GM21423 (cell line): ENCODE data around the gene PLEKHA7.
"Not testable (repeated sequence)": the region's sequence is repeated elsewhere in the genome, so short reads cannot be mapped to it uniquely, and the experiment has no call there.

Experiments used
- ATAC-seq: cut with Tn5 transposase; IDR thresholded peaks from one replicate; pipeline ENCODE4 v1.9.1; 2021; ENCODE audit warnings: mild to moderate bottlenecking, moderate library complexity; ENCODE audit not compliant: unreplicated experiment

The PLEKHA7 gene

DNA sequence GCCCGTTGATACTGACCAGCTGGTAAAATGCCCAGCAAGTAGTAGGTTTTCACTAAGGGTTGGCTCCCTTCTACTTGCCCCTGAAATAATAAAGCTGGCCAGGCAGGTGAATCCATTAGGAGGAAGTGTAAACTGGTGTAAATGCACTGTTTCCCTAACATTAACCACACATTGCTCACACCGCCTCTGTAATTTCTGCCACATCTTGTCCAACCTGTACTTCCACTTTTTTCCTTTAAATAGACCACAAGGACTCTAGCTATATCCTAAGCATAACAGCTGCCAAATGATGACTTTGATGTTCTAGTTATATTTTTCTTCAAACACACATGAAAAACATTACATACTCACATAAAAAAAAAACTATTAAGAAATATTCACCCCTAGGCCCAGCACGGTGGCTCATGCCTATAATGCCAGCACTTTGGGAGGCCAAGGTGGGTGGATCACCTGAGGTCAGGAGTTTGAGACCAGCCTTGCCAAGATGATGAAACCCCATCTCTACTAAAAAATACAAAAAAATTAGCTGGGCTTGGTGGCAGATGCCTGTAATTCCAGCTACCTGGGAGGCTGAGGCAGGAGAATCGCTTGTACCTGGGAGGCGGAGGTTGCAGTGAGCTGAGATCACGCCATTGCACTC is 95.6 kb downstream of the PLEKHA7 start:
- ATAC-seq, result not testable (repeated sequence)

DNA sequence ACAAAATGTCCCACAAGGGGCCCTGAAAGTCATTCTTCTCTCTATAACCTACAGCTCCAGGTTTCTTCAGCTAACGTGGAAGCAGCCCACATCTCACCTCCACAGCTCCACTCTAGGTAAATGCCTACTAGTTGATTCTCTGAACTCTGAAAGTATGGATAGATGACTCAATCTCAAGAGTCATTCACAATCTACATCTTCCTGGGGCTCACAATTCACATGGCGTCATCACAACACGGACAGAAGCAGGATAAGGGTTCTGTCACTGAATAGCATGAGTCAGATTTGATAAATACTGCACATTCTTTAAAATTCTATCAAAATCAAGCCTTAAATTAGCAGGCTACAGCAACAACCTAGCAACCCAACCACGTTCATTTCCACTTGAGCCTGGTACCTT is 96.3 kb downstream of the PLEKHA7 start:
- no peak for ATAC-seq

DNA sequence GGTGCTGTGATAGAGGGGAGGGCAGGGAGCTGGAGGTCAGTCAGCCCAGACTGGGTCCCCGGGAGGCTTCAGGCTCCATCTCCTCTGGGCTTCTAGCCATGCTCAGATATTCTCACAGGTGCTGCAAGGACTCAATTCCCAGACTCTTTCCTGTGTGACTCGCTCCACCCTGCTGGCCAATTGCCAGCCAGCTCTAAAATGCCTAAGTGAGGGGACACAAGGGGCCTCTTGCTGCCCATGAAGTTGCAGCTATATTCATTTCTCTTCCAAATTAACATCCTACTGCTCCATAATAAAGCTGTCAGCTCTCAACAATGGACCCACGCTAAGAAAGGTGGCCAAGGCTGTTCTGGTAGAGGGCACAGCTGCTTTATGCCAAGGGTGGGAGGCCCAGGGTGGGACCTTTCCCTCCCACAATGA is 101.5 kb downstream of the PLEKHA7 start:
- ATAC-seq, result no peak

DNA sequence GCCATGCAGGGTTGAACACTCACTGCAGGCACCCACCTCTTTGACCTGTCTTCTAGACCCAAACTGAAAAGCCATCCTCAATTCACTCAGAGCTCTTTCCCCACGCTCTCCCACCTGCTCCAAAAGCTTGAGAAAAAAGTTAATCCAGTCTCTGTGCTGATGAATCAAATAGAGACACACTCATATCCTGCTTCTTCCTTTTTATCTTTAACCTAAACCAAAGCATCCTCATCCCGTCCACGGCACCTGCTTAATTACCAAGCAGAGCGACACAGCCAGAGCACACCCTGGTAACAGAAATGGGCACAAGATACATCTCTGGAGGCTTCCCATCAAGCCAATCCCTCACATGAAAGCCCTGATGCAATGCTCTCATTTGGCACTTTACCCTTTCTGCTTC is 102.6 kb downstream of the PLEKHA7 start:
- no peak for ATAC-seq

DNA sequence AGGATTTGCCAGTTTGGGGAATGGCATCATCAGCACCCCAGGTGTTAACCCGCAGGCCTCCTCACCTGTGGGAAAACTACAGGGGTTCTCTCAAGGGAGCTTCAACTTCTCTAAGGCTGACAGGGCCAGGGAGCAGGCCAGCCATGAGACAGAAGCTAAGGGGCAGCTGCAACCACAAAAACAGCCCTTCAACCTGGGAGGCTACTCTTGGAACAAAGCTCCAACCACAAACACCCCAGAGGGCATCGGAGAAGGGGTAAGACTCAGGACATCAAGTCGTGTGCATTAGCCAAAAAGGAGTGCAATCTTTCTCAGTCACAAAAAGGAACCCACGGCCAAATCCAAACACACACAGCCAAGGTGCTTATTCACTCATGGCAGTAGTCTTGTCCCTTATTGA is 103.0 kb downstream of the PLEKHA7 start:
- ATAC-seq, result no peak

DNA sequence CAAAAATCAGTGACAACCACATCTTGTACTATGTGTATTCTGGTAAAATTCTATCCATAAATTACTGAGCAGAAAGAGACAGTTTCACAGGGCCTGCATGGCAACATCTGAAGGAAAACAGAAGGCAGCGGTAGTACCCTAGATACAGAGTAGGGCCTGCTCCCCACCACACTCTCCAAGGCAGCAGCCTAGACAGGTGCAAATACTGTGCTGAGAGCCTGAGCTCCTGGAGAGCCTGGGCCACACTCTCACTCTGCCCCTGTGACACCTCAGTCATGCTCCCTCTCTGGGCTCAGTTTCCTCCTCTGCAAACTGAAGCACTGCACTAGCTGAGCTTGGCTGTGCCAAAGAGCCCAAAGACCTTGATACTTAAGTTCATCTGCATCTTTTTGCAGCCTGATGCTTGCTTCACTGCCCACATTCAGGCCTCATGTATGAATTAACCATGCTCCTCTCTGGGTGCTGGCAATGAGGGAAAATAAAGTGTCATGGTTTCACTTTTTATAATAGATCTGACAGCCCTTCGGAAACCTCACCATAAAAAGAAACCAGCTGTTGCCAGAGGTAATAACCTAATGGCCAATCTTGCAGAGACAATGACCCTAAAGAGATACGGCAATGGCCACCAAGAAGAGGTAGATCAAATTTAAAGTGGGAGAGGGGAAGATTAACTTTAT is 104.7 kb downstream of the PLEKHA7 start:
- peak; percentile 84 for ATAC-seq

DNA sequence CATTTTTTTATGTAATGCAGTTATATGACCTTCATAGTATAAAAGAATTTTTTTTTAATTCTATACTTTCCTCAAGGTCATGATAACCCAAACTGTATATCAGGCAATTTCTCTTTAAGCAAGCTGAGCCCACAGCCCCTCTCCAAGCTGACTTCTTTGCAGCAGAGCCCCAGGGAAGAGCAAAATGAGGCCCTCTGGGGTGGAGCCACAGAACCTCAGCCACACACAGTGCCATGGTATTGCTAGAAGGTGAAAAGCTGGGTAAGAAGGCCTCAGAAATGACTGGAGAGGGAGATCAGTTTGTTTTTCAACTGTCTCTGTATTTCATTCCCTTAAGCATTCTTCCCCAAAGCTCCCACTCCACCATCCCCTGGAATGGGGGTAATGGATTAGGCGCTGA is 108.8 kb downstream of the PLEKHA7 start:
- no peak for ATAC-seq

DNA sequence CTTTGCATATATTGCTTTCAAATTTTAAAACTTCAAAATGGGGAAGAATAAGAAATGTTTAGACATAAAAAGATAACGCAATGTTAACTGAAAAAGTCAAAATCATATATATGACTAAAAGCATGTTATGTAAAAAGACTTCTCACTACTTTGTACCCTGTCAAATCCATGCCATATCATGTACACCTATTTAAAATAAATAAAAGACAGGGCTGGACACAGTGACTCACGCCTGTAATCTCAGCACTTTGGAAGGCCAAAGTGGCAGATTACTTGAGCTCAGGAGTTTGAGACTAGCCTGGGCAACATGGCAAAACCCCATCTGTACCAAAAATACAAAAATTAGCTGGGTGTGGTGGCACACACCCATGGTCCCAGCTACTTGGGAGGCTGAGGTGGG is 109.5 kb downstream of the PLEKHA7 start:
- ATAC-seq, result not testable (repeated sequence)

DNA sequence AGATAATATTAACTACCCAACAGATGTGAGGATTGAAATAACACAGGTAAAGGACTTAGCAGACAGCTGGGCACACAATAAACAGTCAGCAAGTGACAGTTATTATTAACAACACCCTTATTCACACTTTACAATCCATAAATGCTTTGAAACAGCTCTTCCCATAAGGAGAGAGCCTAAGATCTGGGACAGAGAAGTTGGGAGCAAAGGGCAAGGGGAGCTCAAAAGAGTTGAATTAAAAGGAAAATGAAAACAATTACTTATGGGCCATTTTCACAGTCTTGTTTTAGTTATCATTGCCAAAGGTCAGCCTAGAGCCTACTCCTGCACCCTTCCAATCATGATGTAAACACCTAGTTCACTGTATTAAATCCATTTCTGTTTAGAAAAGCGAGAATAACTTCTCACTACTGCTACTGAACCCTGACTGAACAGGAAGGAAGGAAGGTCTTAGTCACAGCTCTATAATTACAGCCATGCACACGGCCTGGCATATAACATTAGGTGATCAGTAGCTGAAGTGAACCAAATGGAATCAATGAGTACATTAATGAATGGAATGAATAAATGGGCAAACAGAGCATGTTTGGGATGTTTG is 111.3 kb downstream of the PLEKHA7 start:
- ATAC-seq, result peak; percentile 64

DNA sequence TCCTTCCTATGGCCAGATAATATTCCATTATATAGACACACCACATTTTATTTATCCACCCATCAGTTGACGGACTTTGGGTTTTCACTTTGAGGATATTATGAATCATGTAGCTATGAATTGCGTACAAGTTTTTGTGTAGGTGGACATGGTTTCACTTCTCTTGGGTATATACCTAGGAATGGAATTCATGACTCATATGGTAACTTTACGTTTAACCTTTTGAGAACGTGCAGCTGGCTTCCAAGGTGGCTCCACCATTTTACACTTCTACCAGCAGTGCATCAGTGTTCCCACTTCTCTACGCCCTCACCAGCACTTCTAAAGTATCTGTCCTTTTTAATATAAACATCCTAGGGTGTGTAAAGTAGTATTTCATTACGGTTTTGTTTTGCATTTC is 112.0 kb downstream of the PLEKHA7 start:
- peak; percentile 84 for ATAC-seq

DNA sequence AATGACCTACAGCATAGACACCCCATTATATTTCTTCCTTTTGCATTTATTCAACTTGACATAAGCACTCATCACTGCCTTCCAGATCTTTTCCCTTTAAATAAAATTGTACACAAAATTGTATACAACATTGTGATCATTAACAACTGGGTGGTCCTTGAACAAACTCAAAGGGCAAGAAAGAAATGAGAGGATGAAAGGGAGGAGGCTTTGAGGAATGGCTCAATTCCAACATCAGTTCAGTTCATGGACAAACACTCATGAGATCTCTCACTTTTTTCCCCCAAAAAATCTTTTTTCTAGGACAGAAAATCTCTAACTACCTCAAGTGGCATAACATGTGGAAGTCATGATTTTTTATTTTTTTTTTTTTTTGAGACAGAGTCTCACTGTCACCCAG is 113.7 kb downstream of the PLEKHA7 start:
- no peak for ATAC-seq

DNA sequence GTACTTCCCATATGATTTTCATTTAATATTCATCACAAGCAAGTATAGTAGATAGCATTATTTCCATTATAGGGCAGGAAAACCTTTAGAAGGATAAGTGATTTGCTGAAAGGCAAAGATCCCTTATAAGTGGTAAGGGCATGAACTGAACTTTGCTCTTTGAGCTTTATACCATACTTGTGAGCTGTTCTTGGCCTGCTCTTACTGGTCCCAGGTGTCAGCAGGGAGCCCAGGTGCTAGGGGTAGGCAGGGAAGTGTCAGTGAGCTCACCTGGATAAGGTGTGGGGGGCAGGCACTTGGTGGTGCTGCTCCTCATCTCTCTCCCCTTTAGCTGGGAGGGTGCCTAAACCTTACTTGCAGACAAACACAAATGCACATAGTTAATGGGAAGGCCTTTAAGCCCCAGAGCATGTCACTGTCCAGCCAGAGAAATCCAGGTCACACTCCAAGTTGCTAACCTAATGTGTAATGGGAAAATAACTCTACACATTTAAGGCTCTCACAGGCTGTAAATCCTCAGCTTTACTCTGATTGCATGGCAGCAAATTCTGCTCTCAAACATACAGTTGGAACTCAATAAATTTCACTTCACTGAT is 114.4 kb downstream of the PLEKHA7 start:
- ATAC-seq, result no peak

DNA sequence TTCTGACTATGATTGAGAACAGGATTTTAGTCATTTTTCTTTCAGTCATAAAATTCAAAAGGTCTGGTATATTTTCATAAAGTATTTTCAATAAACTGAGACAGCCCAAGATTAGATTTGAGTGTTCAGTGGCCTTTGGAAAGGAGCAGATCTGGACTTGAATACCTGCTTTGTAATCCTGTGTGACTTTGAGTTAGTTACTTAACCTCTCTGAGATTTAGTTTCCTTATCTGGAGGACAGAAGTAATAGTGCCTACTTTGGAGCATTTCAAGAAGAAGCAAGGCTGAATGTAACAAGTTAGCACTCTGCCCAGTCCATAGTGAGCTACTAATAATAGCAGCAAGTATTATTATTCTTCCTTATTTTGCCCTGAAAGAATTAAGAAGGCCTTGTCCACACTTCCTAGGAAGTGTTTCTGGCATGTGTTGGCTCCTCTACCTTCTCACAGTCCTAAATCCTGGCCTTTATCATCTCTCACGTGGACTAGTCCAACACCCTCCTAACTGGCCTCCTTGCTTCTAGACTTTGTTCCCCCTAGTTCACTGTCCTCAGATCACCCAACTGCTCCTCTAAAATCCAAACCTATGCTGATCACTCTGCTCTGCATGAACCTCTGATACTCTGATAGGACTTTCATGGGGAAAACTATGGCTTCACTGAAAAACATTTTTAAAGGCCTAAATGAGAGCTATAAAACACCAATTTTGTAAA is 115.8 kb downstream of the PLEKHA7 start:
- ATAC-seq, result no peak

DNA sequence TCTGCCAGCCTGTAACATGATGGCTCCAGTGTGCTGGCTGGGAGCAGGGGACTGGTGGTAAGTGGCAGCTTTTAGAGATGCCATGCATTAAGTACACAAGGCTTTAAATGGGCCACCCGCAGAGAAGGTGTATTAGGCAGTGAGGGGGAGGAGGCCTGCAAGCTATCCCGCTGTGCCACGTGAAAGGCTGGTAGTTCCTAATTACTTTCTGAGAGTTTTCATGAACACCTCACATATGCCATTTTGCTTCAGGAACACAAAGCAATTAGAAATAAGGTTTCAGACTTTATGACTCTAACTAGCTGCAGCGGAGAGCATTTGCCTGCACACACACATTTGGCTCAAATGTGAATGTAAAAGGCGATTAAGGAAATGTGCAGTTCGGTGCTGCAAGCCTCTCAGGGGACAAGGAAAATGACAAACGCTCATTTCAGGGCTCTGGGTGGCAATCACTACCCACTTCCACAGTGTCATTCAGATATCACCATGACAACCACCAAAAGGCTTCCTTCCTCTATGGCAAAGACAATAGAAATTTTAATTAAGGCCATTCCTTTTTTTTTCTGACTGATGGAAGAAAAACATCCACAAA is 116.6 kb downstream of the PLEKHA7 start:
- ATAC-seq, result no peak

DNA sequence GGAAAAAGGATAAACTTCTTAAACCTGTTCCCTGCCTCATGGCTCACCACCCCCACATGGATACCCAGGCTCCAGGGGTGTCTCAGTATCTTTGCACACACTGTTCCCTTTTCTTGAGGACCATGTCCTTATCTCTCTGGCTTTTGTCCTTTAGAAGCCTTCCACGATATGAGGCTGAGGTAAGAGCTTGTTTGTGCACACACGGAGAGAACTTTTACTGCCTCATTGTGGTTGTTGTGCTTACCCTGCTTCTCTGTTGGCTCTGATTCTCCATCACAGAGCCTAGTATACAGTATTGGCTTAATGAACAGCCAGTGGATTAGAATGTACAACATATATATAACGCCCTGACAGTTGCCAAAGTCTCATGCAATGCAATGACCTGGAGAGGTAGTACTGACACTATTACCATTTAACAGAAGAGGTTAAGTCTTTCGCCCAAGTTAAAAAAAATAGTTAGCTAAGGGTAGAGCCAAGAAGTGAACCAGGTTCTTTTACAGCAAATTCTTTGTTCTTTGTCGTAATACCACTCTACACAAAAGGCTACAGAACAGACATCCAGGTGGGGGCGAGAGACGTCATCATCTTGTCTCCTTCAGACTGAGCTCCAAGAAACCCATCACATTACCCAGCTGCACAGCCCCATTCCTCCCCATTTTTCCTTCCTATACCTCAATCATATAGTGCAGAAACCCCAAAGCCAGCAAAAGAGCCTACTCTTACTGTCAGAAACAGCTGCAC is 117.3 kb downstream of the PLEKHA7 start:
- no peak for ATAC-seq

DNA sequence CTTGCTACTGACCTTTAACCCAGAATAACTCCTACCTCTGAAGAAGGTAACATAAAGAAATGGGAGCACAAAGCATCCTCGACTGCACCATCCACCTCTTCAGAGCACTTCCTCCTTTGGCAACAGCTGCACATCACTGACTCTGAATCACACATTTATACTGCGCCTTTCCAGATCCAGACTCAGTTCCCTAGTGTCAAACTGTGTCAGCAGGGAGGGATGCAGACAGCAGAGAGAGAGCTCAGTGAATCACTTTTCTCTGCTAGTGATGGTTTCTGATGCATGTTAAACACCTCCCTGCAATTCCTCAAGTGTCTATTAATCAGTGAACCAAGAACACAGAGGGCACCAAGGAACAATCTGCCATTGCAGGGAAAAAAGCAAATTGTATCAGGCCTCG is 118.9 kb downstream of the PLEKHA7 start:
- no peak for ATAC-seq

DNA sequence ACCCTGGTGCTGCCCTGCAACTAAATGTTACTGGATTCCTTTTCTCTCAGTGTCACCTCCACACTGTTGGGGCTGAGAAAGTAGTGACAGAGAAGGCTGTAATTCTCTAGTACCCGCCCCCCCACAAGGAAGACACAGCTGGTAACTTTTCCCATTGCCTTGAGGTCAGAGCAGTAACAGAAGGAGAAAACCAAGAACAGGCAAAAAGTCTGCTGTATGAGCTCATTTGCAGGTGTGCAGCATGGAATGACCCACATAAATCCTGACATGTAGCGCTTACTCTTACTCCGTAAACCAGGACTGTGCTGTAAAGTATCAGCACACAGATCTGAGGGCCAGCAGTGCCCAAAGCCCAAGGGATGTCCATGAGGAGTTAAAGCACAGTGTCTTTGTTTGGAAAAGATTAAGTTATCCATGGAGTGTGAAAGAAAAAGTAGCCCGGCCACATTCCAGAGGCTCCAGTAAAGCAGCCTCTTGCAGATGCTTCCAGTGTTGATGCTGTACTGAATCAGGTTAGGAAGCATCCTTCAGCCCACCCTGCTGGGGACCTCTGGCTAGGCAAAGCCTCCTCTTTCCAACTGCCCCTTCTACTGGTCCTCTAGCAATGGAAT is 120.7 kb downstream of the PLEKHA7 start:
- no peak for ATAC-seq

DNA sequence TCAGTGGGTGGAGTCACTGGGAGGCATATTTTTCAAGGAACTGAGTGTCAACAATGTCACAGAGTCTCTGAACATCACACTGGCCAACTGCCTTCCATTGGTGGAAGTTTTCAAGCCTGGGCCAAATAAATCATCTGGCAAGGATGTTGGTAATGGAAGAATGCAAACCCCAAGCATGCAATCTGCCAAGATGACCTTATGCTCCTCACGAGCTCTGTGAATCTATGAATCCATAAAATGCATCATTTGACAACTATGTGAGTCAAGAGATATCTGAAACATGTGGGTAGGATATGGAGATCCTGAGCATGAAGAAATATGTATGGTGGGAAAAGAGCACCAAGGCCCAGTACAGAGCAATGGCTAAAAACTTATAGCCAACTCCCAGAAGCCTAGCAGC is 122.2 kb downstream of the PLEKHA7 start:
- no peak for ATAC-seq

DNA sequence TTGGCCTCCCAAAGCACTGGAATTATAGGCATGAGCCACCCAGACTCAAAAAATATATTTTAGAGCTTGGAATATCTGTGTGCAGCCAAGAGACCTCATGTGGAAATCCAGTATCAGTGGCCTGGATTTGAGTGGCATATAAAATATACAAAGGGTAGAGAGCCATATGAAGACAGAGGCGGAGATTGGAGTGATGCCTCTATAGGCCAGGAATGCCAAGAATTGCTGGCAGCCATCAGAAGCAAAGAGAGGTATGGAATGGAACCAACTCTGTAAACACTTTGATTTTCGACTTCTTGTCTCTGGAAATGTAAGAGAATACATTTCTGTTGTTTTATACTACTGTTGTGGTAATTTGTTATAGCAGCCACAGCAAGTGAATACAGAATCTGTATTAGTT is 123.0 kb downstream of the PLEKHA7 start:
- no peak for ATAC-seq

DNA sequence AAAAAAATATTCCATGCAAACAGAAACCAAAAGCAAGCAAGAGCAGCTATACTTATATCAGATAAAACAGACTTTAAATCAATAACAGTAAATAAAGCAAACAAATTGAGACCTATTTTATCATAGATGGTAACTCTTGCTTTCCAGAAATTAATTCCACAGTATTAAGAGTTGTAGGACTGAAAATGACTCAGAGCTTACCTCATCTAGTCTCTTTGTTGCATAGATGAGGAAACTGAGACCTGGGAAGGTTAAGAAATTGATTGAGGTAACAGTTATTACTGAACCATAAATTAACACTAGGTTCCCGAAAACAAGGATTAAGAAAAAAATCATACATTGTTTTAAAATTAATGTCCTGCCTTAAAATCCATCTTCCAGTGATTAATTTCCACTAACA is 123.8 kb downstream of the PLEKHA7 start:
- no peak for ATAC-seq
